8988T (cell line): ENCODE results near the gene SYK.
A peak's percentile ranks its signal among the peaks of the same experiment; 100 is the strongest.
"Not testable (repeated sequence)": the region's sequence is repeated elsewhere in the genome, so short reads cannot be mapped to it uniquely, and the experiment has no call there.

Experiments
- DNase-seq: peaks from one replicate; pipeline ENCODE4 v3.0.0; 2011

SYK gene

DNA sequence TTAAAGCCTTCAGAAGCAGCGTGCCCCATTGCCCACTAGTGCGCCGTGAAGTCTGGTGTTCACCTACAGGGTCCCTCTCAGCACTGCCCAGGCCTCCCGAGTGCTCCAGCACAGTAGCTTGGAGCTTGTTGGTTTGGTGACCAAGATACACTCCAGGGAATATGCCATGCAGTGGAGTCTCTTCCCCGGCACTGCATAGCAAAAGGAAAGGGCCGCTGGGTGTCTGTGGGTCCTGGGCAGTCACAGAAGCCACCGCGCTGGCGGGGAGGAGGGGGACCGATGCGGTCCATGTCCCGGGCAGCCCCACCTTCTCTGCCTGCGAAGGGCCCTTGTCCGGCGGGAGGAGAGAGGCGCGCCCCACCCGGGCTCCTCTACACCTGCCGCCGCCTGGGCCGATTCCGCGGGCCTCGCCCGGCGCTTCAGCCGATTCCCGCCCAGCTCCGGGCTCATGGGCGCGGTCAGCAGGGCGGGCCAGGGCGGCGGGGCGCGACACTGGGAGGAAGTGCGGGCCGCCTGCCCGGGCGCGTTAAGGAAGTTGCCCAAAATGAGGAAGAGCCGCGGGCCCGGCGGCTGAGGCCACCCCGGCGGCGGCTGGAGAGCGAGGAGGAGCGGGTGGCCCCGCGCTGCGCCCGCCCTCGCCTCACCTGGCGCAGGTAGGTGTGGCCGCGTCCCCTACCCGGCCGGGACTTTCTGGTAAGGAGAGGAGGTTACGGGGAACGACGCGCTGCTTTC is at the start of gene SYK:
SYK (plus strand) TSS at position 579 of the 732 bp plus-strand sequence. CDS start 42,080 bp downstream, outside the sequence.
- peak; percentile 15 for DNase-seq

DNA sequence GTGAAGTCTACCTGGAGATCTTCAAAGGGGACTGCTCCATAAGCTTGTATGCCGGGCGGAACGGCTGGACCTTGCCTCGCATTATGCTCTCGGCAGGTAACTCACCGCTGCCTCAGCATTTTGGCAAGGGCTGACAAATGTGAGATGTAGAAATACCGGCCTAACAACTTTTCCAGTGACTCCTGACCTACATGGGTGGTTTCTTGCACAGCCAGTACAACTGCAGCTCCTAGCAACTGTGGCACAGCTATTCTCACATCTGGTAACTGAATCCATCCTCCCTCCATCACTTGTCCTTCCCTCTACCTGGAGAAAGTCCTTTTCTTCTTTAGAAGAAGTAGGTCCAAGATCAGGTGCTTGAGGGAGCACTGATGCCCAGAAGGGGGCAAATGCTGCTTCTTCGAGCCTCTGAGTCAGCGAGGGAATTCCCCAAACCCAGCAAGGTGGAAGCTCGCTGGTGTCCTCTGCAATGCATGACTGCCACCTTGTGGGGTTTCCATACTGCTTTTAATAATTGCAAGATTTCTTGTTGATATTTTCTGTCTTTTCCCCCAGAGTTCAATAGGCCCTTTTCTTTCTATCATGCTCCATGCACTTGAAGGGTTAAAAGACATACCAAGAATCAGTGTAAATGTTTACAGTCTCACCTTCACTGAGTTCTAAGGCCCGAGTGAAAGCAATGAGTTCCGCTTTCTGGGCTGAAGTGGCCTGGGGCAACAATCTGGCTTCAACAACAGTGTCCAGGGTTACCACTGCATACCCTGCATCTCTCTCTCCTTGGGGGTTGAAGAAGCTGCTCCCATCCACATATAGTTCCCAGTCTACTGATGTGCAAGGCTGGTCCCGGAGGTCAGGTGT is 45.9 kb upstream of the SYK start:
- DNase-seq = not testable (repeated sequence)

DNA sequence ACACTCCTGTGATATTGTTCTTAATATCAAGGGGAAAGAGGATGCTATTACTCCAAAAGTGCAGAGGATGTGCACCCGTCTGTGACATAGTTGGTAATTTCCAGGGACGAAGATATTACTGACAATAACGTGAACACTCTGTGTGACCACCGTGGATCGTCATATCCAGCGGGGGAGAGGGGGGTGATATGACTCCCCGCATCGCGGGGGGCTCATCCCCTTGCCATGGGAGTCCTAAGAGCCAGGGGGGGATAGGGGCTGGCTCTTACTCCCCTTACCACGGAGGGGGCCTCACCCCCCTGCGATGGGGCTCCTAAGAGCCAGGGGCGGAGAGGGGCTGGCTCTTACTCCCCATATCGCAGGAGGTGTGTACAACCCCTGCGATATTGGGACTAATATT is 41.0 kb upstream of the SYK start:
- not testable (repeated sequence) for DNase-seq

DNA sequence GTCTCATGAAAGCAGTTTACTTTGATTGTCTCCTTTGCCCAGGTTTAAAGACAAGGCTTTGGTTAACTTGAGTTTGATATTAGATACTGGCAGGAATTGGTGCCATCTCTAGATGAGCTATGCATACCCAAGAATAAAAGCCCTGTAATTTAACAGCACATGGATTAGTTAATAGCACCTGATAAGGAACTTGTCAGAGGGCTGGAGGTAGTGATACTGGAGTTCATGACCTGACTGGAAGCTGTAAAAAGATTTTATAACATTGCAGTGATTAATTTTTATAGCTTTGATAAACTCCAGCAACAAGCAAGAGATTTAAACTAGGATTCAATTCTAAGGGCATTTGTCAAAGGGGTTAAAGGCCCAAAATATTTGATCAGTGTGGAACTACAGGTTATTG is 34.9 kb upstream of the SYK start:
- DNase-seq = no peak

DNA sequence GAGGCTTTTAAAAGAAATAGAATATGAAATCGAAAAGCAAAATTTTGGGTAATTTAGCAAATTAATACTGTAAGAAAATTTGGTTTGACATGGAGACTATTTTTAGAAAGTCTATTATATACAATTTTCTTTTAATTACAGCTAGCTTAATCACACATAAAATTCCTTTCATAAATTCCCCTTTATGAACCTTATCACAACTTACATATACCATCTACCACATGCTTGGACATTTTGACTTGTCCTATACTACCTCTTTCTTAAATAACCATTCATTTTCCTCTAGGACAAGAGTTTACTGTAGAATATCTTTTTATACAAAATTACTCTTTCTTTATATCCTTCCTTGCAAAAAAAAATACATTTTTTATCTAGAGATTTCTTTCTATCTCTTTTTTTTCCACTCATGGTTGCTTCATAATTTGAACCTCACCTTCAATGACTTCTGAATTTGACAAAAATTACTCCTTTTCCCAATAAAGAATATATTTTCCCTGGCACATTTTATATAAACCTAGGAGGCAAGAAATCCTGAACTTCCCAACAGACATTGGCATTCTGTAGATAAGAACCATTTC is 34.0 kb upstream of the SYK start:
- no peak for DNase-seq

- no peak for DNase-seq
Measured at GRCh38 chr9:90770182-90770738, 31.4 kb upstream of the SYK start.

DNA sequence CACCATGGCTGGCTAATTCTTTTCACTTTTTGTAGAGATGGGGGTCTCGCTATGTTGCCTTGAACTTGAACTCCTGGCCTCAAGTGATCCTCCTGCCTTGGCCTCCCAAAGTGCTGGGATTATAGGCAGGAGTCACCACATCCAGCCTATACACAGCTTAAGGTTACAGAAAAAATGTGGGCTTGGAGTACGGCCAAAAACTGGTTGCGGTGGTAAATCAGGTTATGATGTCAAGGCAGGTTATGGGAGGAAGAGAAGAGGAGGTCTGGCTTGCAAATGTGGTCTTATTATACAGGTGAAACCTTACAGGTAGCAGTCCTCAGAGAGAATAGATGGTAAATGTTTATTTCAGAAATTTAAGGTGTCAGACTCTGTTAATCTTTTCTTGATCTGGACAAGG is 30.7 kb upstream of the SYK start:
- no peak for DNase-seq

- no peak for DNase-seq
Measured at GRCh38 chr9:90772386-90772785, 29.2 kb upstream of the SYK start.

GRCh38 chr9:90773617-90774016 is 28.0 kb upstream of the SYK start:
- no peak for DNase-seq

DNA sequence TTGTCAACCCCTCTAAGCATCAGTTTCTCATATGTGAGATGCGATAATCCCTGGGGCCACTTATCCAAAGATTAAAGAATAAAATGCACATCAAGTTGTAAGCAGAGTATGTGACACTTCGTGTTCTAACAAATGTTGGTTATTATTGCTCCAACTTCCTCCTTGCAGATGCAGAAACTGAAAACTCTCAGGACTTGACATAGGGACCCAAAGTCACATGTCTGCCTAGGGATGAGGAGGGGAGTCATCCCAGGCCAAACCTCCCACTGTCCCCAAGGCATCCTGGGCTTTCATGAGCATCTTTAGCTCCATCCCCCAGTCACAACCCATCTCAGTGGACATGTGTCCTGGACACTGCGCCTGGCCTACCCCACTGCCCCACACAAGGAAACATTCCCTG is 27.5 kb upstream of the SYK start:
- no peak for DNase-seq

DNA sequence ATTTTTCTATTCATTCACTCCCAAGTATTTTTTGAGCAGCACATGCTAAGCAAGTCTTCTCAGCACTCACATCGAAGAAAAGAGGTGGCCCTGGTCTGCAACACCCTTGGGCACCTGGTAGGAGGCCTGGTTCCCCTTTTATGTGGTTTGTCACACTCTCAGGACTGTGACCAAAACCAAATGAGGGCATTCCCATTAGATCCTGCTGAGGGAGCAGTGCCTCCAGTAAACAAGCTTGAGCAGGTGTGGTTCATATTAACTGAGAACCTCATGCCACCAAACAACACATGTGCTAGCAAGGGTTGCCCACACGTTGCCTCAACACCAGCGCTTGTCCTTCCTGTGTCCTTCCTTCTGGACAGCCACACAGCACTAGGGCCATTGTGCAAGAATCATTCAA is 26.9 kb upstream of the SYK start:
- DNase-seq = no peak

- no peak for DNase-seq
Measured at GRCh38 chr9:90775657-90776056, 26.0 kb upstream of the SYK start.

DNA sequence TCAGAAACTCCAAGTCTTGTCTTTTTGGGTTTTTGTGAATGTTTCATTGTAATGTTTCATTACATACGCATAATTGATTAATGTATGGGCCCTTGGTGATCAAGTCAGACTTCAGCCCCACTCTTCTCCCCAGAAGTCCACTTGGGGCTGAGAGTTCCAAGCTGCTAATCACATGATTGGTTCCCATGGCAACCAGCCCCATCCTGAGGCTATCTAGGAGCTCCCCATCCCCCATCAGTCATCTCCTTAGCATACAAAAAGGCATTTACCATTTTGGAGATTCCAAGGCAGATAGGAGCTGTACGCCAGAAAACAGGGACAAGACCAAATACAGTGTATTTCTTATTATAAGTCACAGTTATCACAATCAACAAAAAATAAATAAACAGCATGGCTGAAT is 22.9 kb upstream of the SYK start:
- no peak for DNase-seq

- no peak for DNase-seq
Measured at GRCh38 chr9:90783552-90783951, 18.1 kb upstream of the SYK start.

GRCh38 chr9:90783964-90784363 is 17.7 kb upstream of the SYK start:
- no peak for DNase-seq

- no peak for DNase-seq
Measured at GRCh38 chr9:90787771-90788460, 13.7 kb upstream of the SYK start.

DNA sequence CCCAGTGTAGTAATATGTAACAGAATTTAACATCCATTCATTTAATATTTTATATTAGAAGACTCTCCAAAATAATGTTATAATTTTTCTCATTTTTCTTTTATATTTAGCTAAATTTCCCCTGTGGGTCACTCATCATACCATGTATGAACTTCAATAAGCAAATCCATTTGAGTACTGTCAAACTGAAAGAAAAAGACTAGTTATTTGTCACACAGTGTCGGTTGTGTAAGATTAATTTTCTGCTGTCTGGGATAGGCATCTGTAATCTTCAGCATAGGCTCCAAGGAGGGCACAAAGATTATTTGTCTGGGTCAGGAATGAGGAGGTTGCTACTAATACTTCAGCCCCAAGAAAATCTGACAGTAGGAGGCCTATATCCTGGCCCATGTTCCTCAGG is 13.1 kb upstream of the SYK start:
- not testable (repeated sequence) for DNase-seq

DNA sequence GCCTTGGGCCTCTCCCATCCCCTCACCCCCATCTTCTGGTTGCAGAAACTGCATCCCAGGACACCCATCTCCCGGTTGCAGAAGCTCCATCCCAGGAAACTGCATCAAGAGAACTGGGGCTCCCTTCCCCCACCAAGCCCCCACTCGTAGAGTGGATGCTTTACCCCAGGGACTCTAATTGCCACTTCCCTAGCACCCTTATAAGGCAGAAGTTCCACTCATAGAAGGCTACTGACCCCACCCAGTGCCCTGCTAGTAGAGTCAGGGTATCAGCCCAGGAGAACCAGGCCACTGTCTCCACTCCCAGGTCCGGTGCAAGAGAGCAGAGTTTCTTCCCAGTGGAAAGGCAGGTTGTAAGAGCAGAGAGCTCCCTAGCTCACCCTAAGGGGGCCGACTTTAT is 12.2 kb upstream of the SYK start:
- no peak for DNase-seq

- no peak for DNase-seq
Measured at GRCh38 chr9:90789862-90790261, 11.8 kb upstream of the SYK start.

DNA sequence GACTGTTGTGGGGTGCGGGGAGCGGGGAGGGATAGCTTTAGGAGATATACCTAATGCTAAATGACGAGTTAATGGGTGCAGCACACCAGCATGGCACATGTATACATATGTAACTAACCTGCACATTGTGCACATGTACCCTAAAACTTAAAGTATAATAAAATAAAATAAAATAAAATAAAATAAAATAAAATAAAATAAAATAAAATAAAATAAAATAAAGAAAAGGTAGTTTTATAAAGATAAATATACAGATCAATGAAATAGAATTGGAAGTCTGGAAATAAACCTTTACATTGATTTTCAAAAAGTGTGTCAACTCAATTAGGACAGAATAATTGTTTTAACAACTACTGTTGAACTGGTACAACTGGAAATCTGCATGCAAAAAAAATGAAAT is 8.6 kb upstream of the SYK start:
- DNase-seq = not testable (repeated sequence)

GRCh38 chr9:90793729-90794128 is 7.9 kb upstream of the SYK start:
- DNase-seq = no peak

- no peak for DNase-seq
Measured at GRCh38 chr9:90795084-90795483, 6.5 kb upstream of the SYK start.

DNA sequence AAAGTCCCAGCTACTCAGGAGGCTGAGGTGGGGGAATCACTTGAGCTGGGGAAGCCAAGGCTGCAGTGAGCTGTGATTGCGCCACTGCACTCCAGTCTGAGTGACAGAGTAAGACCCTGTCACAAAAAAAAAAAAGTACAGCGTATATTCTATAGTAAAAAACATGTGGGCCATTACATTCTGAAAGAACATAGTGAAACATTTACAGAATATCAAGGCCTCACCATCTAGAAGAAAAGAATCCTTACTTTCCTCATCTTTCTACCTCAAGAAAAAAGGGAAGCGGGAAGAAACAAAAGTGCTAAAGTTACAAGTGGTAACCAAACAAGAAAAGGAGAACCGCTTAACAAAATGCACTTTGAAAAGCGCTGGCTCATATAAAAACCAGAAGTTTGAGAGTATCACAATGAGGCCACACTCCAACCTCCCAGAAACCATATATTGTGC is 5.7 kb upstream of the SYK start:
- DNase-seq = no peak
